Brain microvascular endothelial cell (primary cell): ENCODE data around the gene NUP153.

Experiments
- DNase-seq: peaks from one replicate; pipeline ENCODE4 v3.0.0-alpha.2; 2020
- H3K27ac ChIP-seq: fragments of 250-450 bp; sonication (Bioruptor Pico); 2 replicates; pipeline ENCODE4 v1.5.1; 2020; ENCODE audit warnings: mild to moderate bottlenecking, moderate library complexity
- H3K27me3 ChIP-seq: fragments of 250-450 bp; sonication (Bioruptor Pico); replicated peaks from 2 replicates; pipeline ENCODE4 v1.5.1; 2020; ENCODE audit warnings: mild to moderate bottlenecking
- H3K36me3 ChIP-seq: fragments of 250-450 bp; sonication (Bioruptor Pico); replicated peaks from 2 replicates; pipeline ENCODE4 v1.5.1; 2020; ENCODE audit warnings: mild to moderate bottlenecking
- H3K4me3 ChIP-seq: 2 replicates; pipeline ENCODE4 v1.5.1; 2011; ENCODE audit warnings: low read depth, mild to moderate bottlenecking, control low read depth, low read length, moderate library complexity
- in situ Hi-C: cut with HindIII; loops from 2 replicates; pipeline ENCODE4 v1.10.0; 2017; ENCODE audit warnings: low sequenced_read_pairs, low pct_ligation_motif_present
- TF ChIP-seq, protein P1 (sequence below): IDR thresholded peaks from 2 replicates; pipeline ENCODE4 v1.5.1; 2011; ENCODE audit warnings: low read depth, mild to moderate bottlenecking, moderate library complexity, low read length, control low read depth, inconsistent platforms; ENCODE audit errors: missing control alignments

NUP153 gene

DNA sequence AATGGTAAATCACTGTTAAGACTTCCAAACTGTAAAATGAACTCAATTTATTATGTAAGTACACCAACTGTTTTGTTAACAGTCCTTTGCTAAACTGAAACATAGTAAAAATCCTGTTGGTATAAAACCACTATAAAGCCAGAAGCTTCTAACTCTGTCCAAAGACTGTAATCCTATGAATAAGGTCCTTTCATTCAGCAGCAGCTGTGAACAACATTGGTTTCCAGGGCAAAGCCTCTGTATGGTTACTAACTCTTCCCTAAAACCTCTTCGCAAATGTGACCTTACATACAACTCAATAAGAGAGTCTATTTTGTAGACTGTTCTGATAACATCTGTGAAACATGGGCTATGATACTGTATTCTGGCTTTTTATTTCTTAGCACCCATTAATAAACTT, 40.1 kb downstream of the NUP153 start:
- TF ChIP-seq, protein P1, sequence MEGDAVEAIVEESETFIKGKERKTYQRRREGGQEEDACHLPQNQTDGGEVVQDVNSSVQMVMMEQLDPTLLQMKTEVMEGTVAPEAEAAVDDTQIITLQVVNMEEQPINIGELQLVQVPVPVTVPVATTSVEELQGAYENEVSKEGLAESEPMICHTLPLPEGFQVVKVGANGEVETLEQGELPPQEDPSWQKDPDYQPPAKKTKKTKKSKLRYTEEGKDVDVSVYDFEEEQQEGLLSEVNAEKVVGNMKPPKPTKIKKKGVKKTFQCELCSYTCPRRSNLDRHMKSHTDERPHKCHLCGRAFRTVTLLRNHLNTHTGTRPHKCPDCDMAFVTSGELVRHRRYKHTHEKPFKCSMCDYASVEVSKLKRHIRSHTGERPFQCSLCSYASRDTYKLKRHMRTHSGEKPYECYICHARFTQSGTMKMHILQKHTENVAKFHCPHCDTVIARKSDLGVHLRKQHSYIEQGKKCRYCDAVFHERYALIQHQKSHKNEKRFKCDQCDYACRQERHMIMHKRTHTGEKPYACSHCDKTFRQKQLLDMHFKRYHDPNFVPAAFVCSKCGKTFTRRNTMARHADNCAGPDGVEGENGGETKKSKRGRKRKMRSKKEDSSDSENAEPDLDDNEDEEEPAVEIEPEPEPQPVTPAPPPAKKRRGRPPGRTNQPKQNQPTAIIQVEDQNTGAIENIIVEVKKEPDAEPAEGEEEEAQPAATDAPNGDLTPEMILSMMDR, result no peak
- Histone ChIP-seq H3K27ac (no peak overlapping the region), H3K36me3 (peaks cover 30% of the 10 kb centered on the region), H3K27me3 (no peaks in the 10 kb centered on the region), H3K4me3 (no peak overlapping the region)
- no peak for DNase-seq
- in situ Hi-C loops, result no loop called here

DNA sequence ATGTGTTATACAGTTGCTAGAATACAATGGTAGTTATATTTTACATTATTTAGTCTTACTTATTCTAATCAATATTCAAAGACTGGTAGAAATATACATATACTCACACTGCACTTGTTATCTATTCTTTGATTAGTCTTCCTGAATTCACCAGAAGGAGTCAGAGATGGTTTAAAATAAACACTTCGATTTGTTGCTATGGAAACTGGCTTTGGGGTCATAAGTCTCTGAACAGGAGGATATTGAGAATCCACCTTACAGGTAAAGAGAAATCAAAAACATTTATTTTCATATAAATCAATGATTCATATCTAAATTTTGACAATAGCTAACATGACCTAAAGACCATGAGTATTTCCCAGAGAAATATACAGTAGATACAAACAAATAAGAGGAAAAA, 41.6 kb downstream of the NUP153 start:
- H3K36me3 ChIP-seq, result peaks cover 41% of the 10 kb centered on the region

DNA sequence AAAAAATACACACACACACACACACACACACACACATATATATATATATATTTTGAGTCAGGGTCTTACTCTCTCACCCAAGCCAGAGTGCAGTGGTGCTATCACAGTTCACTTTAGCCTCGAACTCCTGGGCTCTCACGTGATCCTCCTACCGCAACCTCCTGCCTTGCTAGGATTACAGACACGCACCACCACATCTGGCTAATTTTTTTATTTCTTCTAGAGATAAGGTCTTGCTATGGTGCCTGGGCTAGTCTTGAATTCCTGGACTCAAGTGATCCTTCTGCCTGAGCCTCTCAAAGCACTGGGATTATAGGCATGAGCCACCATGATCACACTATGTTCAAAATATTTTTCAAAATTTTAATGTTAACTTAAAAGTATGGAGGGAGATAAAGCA, 43.5 kb downstream of the NUP153 start:
- H3K4me3 ChIP-seq, result no peak overlapping the region
- TF ChIP-seq, protein P1, result no peak
- no peak overlapping the region for H3K27ac ChIP-seq
- no peaks in the 10 kb centered on the region for H3K27me3 ChIP-seq
- no peak for DNase-seq
- in situ Hi-C loops, result no loop called here
- H3K36me3 ChIP-seq, result peaks cover 42% of the 10 kb centered on the region

More for the DNA sequence above, 41.6 kb downstream of the NUP153 start:
- TF ChIP-seq, protein P1, result no peak
- Histone ChIP-seq H3K27ac (no peak overlapping the region), H3K4me3 (no peak overlapping the region), H3K27me3 (no peaks in the 10 kb centered on the region)
- in situ Hi-C loops, result no loop called here
- DNase-seq, result no peak

DNA sequence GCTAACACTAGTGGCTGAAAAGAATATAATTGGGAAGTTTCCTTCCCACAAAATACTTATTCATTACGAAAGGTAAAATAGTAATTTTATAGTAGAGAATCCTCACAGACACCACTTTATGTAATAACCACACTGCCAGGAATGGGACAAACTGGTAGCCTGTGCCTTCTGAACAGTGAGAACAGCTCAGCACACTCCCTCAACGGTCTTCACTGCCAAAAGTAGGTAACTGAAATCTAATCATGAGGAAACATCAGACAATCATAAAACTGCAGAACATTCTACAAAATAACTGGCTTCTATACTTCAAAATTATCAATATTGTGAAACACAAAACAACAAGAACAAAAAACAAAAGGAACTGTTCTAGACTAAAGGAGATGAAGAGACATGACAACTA, 44.1 kb downstream of the NUP153 start:
- H3K4me3 ChIP-seq, result no peak overlapping the region
- H3K27me3 ChIP-seq, result no peaks in the 10 kb centered on the region
- TF ChIP-seq, protein P1, result no peak
- DNase-seq, result no peak
- in situ Hi-C loops, result no loop called here
- peaks cover 44% of the 10 kb centered on the region for H3K36me3 ChIP-seq
- H3K27ac ChIP-seq, result no peak overlapping the region

DNA sequence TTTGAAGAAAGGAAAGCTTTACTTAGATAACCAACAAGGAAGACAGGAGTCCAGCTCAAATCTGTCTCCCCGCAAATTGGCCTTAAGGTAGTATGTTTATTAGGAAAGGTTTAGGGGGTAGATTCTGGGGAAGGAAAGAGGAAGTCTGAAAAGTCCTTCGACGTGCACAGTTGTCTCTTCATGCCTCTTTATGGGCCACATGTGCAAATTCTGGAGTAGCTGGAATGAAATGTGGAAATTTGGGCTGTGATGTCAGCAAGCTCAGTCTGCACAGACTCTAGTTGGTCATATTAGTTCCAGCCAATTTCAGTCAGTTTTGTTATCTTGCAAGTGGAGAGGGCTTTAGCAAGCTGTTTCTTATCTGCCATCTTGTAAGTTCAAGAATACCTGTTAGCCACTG, 50.1 kb downstream of the NUP153 start:
- in situ Hi-C loops, result no loop called here
- Histone ChIP-seq H3K27ac (no peak overlapping the region), H3K27me3 (no peaks in the 10 kb centered on the region), H3K36me3 (peaks cover 40% of the 10 kb centered on the region), H3K4me3 (no peak overlapping the region)
- TF ChIP-seq, protein P1, result no peak
- DNase-seq, result no peak

DNA sequence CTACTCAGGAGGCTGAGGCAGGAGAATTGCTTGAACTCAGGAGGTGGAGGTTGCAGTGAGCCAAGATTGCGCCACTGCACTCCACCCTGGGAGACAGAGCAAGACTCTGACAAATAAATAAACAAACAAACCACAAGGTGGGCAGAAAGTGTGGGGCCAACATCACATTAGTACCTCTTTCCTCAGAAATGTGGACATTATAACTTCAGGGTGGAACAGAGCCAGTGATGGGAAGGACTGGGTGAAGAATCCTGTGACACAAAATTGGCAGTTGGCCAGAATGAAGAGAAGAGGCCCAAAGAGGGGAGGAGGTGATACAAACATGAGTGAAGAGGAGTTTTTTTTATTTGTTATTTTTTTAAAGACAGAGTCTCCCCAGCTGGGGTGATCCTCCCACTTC, 50.6 kb downstream of the NUP153 start:
- no peak overlapping the region for H3K4me3 ChIP-seq
- no peaks in the 10 kb centered on the region for H3K27me3 ChIP-seq
- TF ChIP-seq, protein P1, result no peak
- no peak overlapping the region for H3K27ac ChIP-seq
- in situ Hi-C loops, result no loop called here
- DNase-seq, result no peak
- peaks cover 35% of the 10 kb centered on the region for H3K36me3 ChIP-seq
